Measurements from ENCODE around the gene ZNF202. TPM values are rescaled to one million over a fixed set of nuclear protein-coding genes. Genes with fewer than 3 reads are reported as not detected.
A peak's percentile ranks its signal among the peaks of the same experiment; 100 is the strongest.

The ZNF202 gene
- polyA plus RNA-seq (2013): 11.7 TPM

GRCh38 chr11:123741159-123742030 is at the start of gene ZNF202:
Gene ZNF202, minus strand, starts transcription at chr11:123741660. Its CDS starts 10,772 bp downstream, at chr11:123730888.
- DNase-seq: peak; percentile 92 to 96 (median 95)
- ChIA-PET CTCF (no interaction called here), POLR2A (no interaction called here)
- Histone ChIP-seq H3K9me3 (ENCODE audit: control extremely low read depth in 1 of 5, control insufficient read depth in 4 of 5, insufficient read depth in 2 of 5, low read depth in 1 of 5, low read length in 4 of 5) (peaks cover 0 to 2% (median 0%) of the 10 kb centered on the region in 5 experiments), H3K4me1 (ENCODE audit: control extremely low read depth in 1 of 4, control insufficient read depth in 4 of 4, insufficient read depth in 4 of 4, low read length in 3 of 4) (peaks cover 2 to 19% (median 17%) of the 10 kb centered on the region in 4 experiments), H3K27ac (ENCODE audit: insufficient read depth in 1 of 2, low read depth in 1 of 2, low read length in 2 of 2, poor library complexity in 1 of 2, severe bottlenecking in 2 of 2) (peak within 1 kb of the TSS; percentile 74 to 81), H3K36me3 (ENCODE audit: control insufficient read depth in 4 of 4, insufficient read depth in 4 of 4, low read length in 3 of 4) (peaks cover 5 to 30% (median 15%) of the 10 kb centered on the region in 4 experiments), H3K4me3 (ENCODE audit: control insufficient read depth in 1 of 7, extremely low read depth in 1 of 7, insufficient read depth in 4 of 7, low read depth in 2 of 7, low read length in 6 of 7) (peak within 1 kb of the TSS; percentile 89 to 99 (median 91)), H3K27me3 (replicated peaks in 2 of 5; ENCODE audit: control insufficient read depth in 4 of 5, insufficient read depth in 5 of 5, low read length in 4 of 5) (no peaks in the 10 kb centered on the region)
- WGBS (ENCODE audit: insufficient coverage): 0% methylated on average over 41 of the region's 67 CpGs

GRCh38 chr11:123783536-123783935 is 42.1 kb upstream of the ZNF202 start:
- ChIA-PET POLR2A (no interaction called here), CTCF (no interaction called here)
- DNase-seq: no peak
- 100% methylated on average over 1 of the region's 1 CpG for WGBS (ENCODE audit: insufficient coverage)
- peaks cover 0 to 2% (median 0%) of the 10 kb centered on the region in 5 experiments for H3K9me3 ChIP-seq (ENCODE audit: control extremely low read depth in 1 of 5, control insufficient read depth in 4 of 5, insufficient read depth in 2 of 5, low read depth in 1 of 5, low read length in 4 of 5)
- no peaks in the 10 kb centered on the region for H3K27me3 ChIP-seq (replicated peaks in 2 of 5; ENCODE audit: control insufficient read depth in 4 of 5, insufficient read depth in 5 of 5, low read length in 4 of 5)
- no peaks in the 10 kb centered on the region for H3K4me1 ChIP-seq (ENCODE audit: control extremely low read depth in 1 of 4, control insufficient read depth in 4 of 4, insufficient read depth in 4 of 4, low read length in 3 of 4)
- no peak overlapping the region for H3K4me3 ChIP-seq (ENCODE audit: control insufficient read depth in 1 of 7, extremely low read depth in 1 of 7, insufficient read depth in 4 of 7, low read depth in 2 of 7, low read length in 6 of 7)
- no peak overlapping the region for H3K27ac ChIP-seq (ENCODE audit: insufficient read depth in 1 of 2, low read depth in 1 of 2, low read length in 2 of 2, poor library complexity in 1 of 2, severe bottlenecking in 2 of 2)
- H3K36me3 ChIP-seq (ENCODE audit: control insufficient read depth in 4 of 4, insufficient read depth in 4 of 4, low read length in 3 of 4): no peaks in the 10 kb centered on the region

- H3K4me3 ChIP-seq (ENCODE audit: control insufficient read depth in 1 of 7, extremely low read depth in 1 of 7, insufficient read depth in 4 of 7, low read depth in 2 of 7, low read length in 6 of 7): no peak overlapping the region
- no peaks in the 10 kb centered on the region for H3K9me3 ChIP-seq (ENCODE audit: control extremely low read depth in 1 of 5, control insufficient read depth in 4 of 5, insufficient read depth in 2 of 5, low read depth in 1 of 5, low read length in 4 of 5)
- 100% methylated on average over 1 of the region's 1 CpG for WGBS (ENCODE audit: insufficient coverage)
- no peaks in the 10 kb centered on the region for H3K4me1 ChIP-seq (ENCODE audit: control extremely low read depth in 1 of 4, control insufficient read depth in 4 of 4, insufficient read depth in 4 of 4, low read length in 3 of 4)
- ChIA-PET POLR2A (no interaction called here), CTCF (no interaction called here)
- peaks cover 0 to 2% (median 0%) of the 10 kb centered on the region in 5 experiments for H3K27me3 ChIP-seq (replicated peaks in 2 of 5; ENCODE audit: control insufficient read depth in 4 of 5, insufficient read depth in 5 of 5, low read length in 4 of 5)
- H3K36me3 ChIP-seq (ENCODE audit: control insufficient read depth in 4 of 4, insufficient read depth in 4 of 4, low read length in 3 of 4): no peaks in the 10 kb centered on the region
- DNase-seq: no peak
- H3K27ac ChIP-seq (ENCODE audit: insufficient read depth in 1 of 2, low read depth in 1 of 2, low read length in 2 of 2, poor library complexity in 1 of 2, severe bottlenecking in 2 of 2): no peak overlapping the region
Measured at GRCh38 chr11:123778511-123778910, 37.1 kb upstream of the ZNF202 start.

GRCh38 chr11:123775715-123776549 is 34.5 kb upstream of the ZNF202 start:
- Histone ChIP-seq H3K27me3 (replicated peaks in 2 of 5; ENCODE audit: control insufficient read depth in 4 of 5, insufficient read depth in 5 of 5, low read length in 4 of 5) (peaks cover 0 to 2% (median 0%) of the 10 kb centered on the region in 5 experiments), H3K4me3 (ENCODE audit: control insufficient read depth in 1 of 7, extremely low read depth in 1 of 7, insufficient read depth in 4 of 7, low read depth in 2 of 7, low read length in 6 of 7) (no peak overlapping the region), H3K4me1 (ENCODE audit: control extremely low read depth in 1 of 4, control insufficient read depth in 4 of 4, insufficient read depth in 4 of 4, low read length in 3 of 4) (no peaks in the 10 kb centered on the region), H3K27ac (ENCODE audit: insufficient read depth in 1 of 2, low read depth in 1 of 2, low read length in 2 of 2, poor library complexity in 1 of 2, severe bottlenecking in 2 of 2) (no peak overlapping the region), H3K36me3 (ENCODE audit: control insufficient read depth in 4 of 4, insufficient read depth in 4 of 4, low read length in 3 of 4) (no peaks in the 10 kb centered on the region), H3K9me3 (ENCODE audit: control extremely low read depth in 1 of 5, control insufficient read depth in 4 of 5, insufficient read depth in 2 of 5, low read depth in 1 of 5, low read length in 4 of 5) (no peaks in the 10 kb centered on the region)
- no peak for DNase-seq
- ChIA-PET POLR2A (no interaction called here), CTCF (no interaction called here)
- WGBS (ENCODE audit: insufficient coverage): 75% methylated on average over 2 of the region's 4 CpGs

- Histone ChIP-seq H3K4me1 (ENCODE audit: control extremely low read depth in 1 of 4, control insufficient read depth in 4 of 4, insufficient read depth in 4 of 4, low read length in 3 of 4) (no peaks in the 10 kb centered on the region), H3K9me3 (ENCODE audit: control extremely low read depth in 1 of 5, control insufficient read depth in 4 of 5, insufficient read depth in 2 of 5, low read depth in 1 of 5, low read length in 4 of 5) (peaks cover 0 to 1% (median 0%) of the 10 kb centered on the region in 5 experiments), H3K27ac (ENCODE audit: insufficient read depth in 1 of 2, low read depth in 1 of 2, low read length in 2 of 2, poor library complexity in 1 of 2, severe bottlenecking in 2 of 2) (no peak overlapping the region), H3K4me3 (ENCODE audit: control insufficient read depth in 1 of 7, extremely low read depth in 1 of 7, insufficient read depth in 4 of 7, low read depth in 2 of 7, low read length in 6 of 7) (no peak overlapping the region), H3K36me3 (ENCODE audit: control insufficient read depth in 4 of 4, insufficient read depth in 4 of 4, low read length in 3 of 4) (no peaks in the 10 kb centered on the region), H3K27me3 (replicated peaks in 2 of 5; ENCODE audit: control insufficient read depth in 4 of 5, insufficient read depth in 5 of 5, low read length in 4 of 5) (peaks cover 0 to 2% (median 0%) of the 10 kb centered on the region in 5 experiments)
- 100% methylated on average over 1 of the region's 1 CpG for WGBS (ENCODE audit: insufficient coverage)
- DNase-seq: no peak
- POLR2A ChIA-PET: no interaction called here
- CTCF ChIA-PET: no interaction called here
Measured at GRCh38 chr11:123775289-123775688, 33.8 kb upstream of the ZNF202 start.

GRCh38 chr11:123773959-123774358 is 32.5 kb upstream of the ZNF202 start:
- no peaks in the 10 kb centered on the region for H3K4me1 ChIP-seq (ENCODE audit: control extremely low read depth in 1 of 4, control insufficient read depth in 4 of 4, insufficient read depth in 4 of 4, low read length in 3 of 4)
- no peak for DNase-seq
- peaks cover 0 to 1% (median 0%) of the 10 kb centered on the region in 5 experiments for H3K9me3 ChIP-seq (ENCODE audit: control extremely low read depth in 1 of 5, control insufficient read depth in 4 of 5, insufficient read depth in 2 of 5, low read depth in 1 of 5, low read length in 4 of 5)
- CTCF ChIA-PET: no interaction called here
- no peaks in the 10 kb centered on the region for H3K36me3 ChIP-seq (ENCODE audit: control insufficient read depth in 4 of 4, insufficient read depth in 4 of 4, low read length in 3 of 4)
- H3K27me3 ChIP-seq (replicated peaks in 2 of 5; ENCODE audit: control insufficient read depth in 4 of 5, insufficient read depth in 5 of 5, low read length in 4 of 5): peaks cover 0 to 2% (median 0%) of the 10 kb centered on the region in 5 experiments
- H3K4me3 ChIP-seq (ENCODE audit: control insufficient read depth in 1 of 7, extremely low read depth in 1 of 7, insufficient read depth in 4 of 7, low read depth in 2 of 7, low read length in 6 of 7): no peak overlapping the region
- no CpG with 5 or more reads among the region's 1 CpG for WGBS (ENCODE audit: insufficient coverage)
- POLR2A ChIA-PET: no interaction called here
- H3K27ac ChIP-seq (ENCODE audit: insufficient read depth in 1 of 2, low read depth in 1 of 2, low read length in 2 of 2, poor library complexity in 1 of 2, severe bottlenecking in 2 of 2): no peak overlapping the region

- CTCF ChIA-PET: no interaction called here
Measured at GRCh38 chr11:123773026-123773425, 31.6 kb upstream of the ZNF202 start.

More at GRCh38 chr11:123773026-123773425, 31.6 kb upstream of the ZNF202 start:
- POLR2A ChIA-PET: no interaction called here
- DNase-seq: no peak
- no peaks in the 10 kb centered on the region for H3K36me3 ChIP-seq (ENCODE audit: control insufficient read depth in 4 of 4, insufficient read depth in 4 of 4, low read length in 3 of 4)
- no peaks in the 10 kb centered on the region for H3K4me1 ChIP-seq (ENCODE audit: control extremely low read depth in 1 of 4, control insufficient read depth in 4 of 4, insufficient read depth in 4 of 4, low read length in 3 of 4)
- peaks cover 0 to 1% (median 0%) of the 10 kb centered on the region in 5 experiments for H3K9me3 ChIP-seq (ENCODE audit: control extremely low read depth in 1 of 5, control insufficient read depth in 4 of 5, insufficient read depth in 2 of 5, low read depth in 1 of 5, low read length in 4 of 5)
- peaks cover 0 to 2% (median 0%) of the 10 kb centered on the region in 5 experiments for H3K27me3 ChIP-seq (replicated peaks in 2 of 5; ENCODE audit: control insufficient read depth in 4 of 5, insufficient read depth in 5 of 5, low read length in 4 of 5)
- no peak overlapping the region for H3K27ac ChIP-seq (ENCODE audit: insufficient read depth in 1 of 2, low read depth in 1 of 2, low read length in 2 of 2, poor library complexity in 1 of 2, severe bottlenecking in 2 of 2)
- no peak overlapping the region for H3K4me3 ChIP-seq (ENCODE audit: control insufficient read depth in 1 of 7, extremely low read depth in 1 of 7, insufficient read depth in 4 of 7, low read depth in 2 of 7, low read length in 6 of 7)
- WGBS (ENCODE audit: insufficient coverage): 100% methylated on average over 1 of the region's 2 CpGs
